VCaP (cell line): Measurements from ENCODE around the gene XCL1.

Source experiments
- H3K27ac ChIP-seq: fragments of 450-650 bp; 2 replicates; pipeline ENCODE4 v1.5.1; 2017
- CTCF ChIP-seq: fragments of 450-650 bp; conservative IDR thresholded peaks from 2 replicates; pipeline ENCODE4 v1.5.1; 2017; ENCODE audit warnings: mild to moderate bottlenecking, moderate library complexity

The XCL1 gene

DNA sequence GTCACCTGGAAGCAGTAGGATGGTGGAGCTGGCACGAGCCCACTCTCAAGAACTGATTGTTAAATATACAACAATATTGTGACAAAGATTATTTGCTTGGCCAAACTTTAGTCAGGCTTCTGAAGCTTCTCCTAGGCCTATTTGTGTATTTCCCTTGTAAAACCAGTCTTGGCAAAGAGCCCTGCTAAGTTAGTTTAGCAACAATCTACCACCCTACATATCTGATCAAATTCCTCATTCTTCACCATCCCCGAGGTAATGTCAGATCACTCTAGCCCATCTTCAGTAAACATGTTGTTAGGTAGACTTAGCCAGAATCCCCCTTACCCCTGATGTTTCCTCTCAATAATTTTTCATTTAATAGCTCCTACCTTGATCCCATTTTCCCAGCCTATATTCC is 39.6 kb downstream of the XCL1 start:
- TF ChIP-seq CTCF: no peak
- H3K27ac ChIP-seq: no peak overlapping the region

GRCh38 chr1:168617974-168618750 is 41.8 kb downstream of the XCL1 start:
- H3K27ac ChIP-seq: no peak overlapping the region
- TF ChIP-seq CTCF: no peak

GRCh38 chr1:168618886-168619285 is 42.5 kb downstream of the XCL1 start:
- no peak overlapping the region for H3K27ac ChIP-seq
- TF ChIP-seq CTCF: no peak

DNA sequence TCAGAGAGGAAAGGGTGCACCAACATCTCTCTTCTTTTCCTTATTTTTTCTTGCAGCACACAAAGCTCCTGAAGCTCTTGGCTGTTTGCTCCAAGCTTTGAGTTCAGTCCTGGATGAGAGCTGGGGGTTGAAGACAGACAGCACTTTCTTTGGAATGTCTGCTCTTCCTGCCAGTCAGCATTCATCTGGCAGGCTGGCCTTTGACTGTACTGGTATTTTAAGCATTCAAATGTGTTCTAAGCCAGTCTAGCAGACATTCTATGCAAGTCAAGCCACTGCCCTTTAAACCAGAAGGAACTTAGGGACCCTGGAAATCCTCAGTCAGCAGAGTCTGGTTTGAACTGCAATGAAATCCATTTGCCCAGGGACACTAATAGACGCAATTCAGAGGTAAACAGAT is 45.0 kb downstream of the XCL1 start:
- no peak overlapping the region for H3K27ac ChIP-seq
- TF ChIP-seq CTCF: no peak

DNA sequence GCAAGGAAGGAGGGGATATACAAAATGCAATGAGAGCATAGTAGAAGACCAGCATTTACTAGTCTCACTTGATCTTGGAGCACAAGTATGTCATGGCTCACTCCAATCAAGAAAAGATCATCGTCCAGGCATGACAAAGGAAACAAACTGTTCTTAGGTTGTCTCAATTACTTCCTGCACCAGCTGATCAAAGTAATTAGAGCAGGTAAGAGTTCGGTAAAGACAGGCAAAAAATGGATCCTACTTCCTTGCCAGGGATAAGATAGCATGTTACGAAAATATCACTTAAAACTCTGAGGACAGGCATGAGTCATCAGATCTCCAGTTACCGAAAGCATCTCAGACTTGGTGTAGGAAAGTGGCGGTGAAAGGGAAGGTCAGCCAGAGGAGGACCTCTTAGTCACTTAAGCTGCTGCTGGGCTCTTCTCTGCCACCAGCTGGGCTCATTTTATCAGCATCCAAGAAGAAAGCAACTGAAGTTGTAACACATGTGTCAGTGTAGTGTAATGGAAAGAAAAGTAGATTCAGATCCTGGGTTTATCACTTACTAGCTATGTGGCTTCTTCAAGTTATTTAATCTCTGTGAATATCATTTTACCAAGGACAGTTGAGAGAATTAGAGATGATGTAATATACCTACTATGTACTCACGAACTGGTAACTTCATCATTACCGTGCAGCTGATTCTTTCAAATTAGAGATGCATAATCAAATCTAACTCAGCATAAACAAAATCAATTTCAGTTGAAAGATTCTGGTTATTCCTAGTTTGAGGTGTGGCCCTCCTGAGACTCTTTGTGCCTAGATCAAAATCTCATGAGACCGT is 46.8 kb downstream of the XCL1 start:
- H3K27ac ChIP-seq: no peak overlapping the region
- no peak for TF ChIP-seq CTCF

GRCh38 chr1:168623831-168624230 is 47.4 kb downstream of the XCL1 start:
- no peak overlapping the region for H3K27ac ChIP-seq
- TF ChIP-seq CTCF: no peak

DNA sequence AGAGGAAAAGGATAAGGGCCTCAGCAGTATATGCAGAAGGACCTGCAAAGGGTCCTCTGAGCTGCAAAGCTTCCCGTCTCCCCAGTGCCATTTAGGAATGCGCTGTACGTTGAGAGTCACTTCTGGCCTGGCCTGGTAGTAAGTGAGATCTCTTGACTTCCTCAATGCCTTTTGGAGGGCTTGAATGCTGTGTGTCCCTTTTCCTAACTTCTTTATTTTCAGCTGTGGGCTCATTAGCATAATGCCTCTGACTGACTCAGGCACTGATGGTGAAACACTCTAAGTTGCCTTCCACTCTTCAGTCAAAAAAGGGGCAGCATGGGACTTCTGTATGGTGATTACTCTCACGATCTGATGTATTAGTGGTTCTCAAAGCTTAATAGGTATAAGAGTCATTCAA is 49.9 kb downstream of the XCL1 start:
- no peak for TF ChIP-seq CTCF
- no peak overlapping the region for H3K27ac ChIP-seq
